H9 (cell line): ENCODE data around the gene MICALL2. TPM values are rescaled to one million over a fixed set of nuclear protein-coding genes. Genes with fewer than 3 reads are reported as not detected.

Experiments
- DNase-seq: peaks from one replicate; pipeline ENCODE4 v3.0.0-alpha.2; 2017
- H2AFZ ChIP-seq: one replicate; pipeline ENCODE4 v1.6.1; 2013; ENCODE audit warnings: mild to moderate bottlenecking, low read length, control low read depth, moderate library complexity
- H2AK5ac ChIP-seq: 2 replicates; pipeline ENCODE4 v1.6.1; 2013; ENCODE audit warnings: low read length, control low read depth, mixed read lengths; ENCODE audit not compliant: insufficient read length
- H2BK120ac ChIP-seq: one replicate; pipeline ENCODE4 v1.6.1; 2013; ENCODE audit warnings: low read depth, mild to moderate bottlenecking, low read length, control low read depth, inconsistent platforms; ENCODE audit not compliant: poor library complexity, severe bottlenecking
- H2BK12ac ChIP-seq: 2 replicates; pipeline ENCODE4 v1.6.1; 2013; ENCODE audit warnings: low read length, control low read depth, mixed read lengths, low read depth; ENCODE audit not compliant: insufficient read length
- H2BK15ac ChIP-seq: 2 replicates; pipeline ENCODE4 v1.6.1; 2013; ENCODE audit warnings: low read depth, low read length, control low read depth
- H2BK20ac ChIP-seq: one replicate; pipeline ENCODE4 v1.6.1; 2013; ENCODE audit warnings: low read depth, mild to moderate bottlenecking, low read length, control low read depth, inconsistent platforms; ENCODE audit not compliant: poor library complexity, severe bottlenecking
- H2BK5ac ChIP-seq: 2 replicates; pipeline ENCODE4 v1.6.1; 2013; ENCODE audit warnings: low read length, control low read depth, mixed read lengths; ENCODE audit not compliant: insufficient read length
- H3K14ac ChIP-seq: 2 replicates; pipeline ENCODE4 v1.6.1; 2013; ENCODE audit warnings: low read length, control low read depth; ENCODE audit not compliant: insufficient read depth
- H3K18ac ChIP-seq: 2 replicates; pipeline ENCODE4 v1.6.1; 2013; ENCODE audit warnings: low read depth, mild to moderate bottlenecking, mixed read lengths, low read length, control low read depth; ENCODE audit not compliant: insufficient read length
- H3K23ac ChIP-seq: 2 replicates; pipeline ENCODE4 v1.6.1; 2013; ENCODE audit warnings: low read length, control low read depth, mixed read lengths, low read depth; ENCODE audit not compliant: insufficient read length
- H3K23me2 ChIP-seq: 2 replicates; pipeline ENCODE4 v1.6.1; 2013; ENCODE audit warnings: low read depth, mild to moderate bottlenecking, mixed read lengths, low read length, control low read depth; ENCODE audit not compliant: insufficient read length, poor library complexity, severe bottlenecking
- H3K27ac ChIP-seq: 2 replicates; pipeline ENCODE4 v1.5.1; 2013; ENCODE audit warnings: low read length, control low read depth, mixed read lengths, low read depth; ENCODE audit not compliant: insufficient read length
- H3K27me3 ChIP-seq: 2 replicates; pipeline ENCODE4 v1.6.1; 2013; ENCODE audit warnings: low read length, control low read depth, inconsistent platforms; ENCODE audit not compliant: insufficient read depth
- H3K4ac ChIP-seq: 2 replicates; pipeline ENCODE4 v1.6.1; 2013; ENCODE audit warnings: low read depth, mild to moderate bottlenecking, control low read depth, inconsistent platforms, low read length, moderate library complexity
- H3K4me1 ChIP-seq: 2 replicates; pipeline ENCODE4 v1.6.1; 2013; ENCODE audit warnings: low read length, control low read depth, inconsistent platforms; ENCODE audit not compliant: insufficient read depth
- H3K4me2 ChIP-seq: 2 replicates; pipeline ENCODE4 v1.6.1; 2013; ENCODE audit warnings: low read length, control low read depth, mixed read lengths; ENCODE audit not compliant: insufficient read length, insufficient read depth
- H3K56ac ChIP-seq: 2 replicates; pipeline ENCODE4 v1.6.1; 2013; ENCODE audit warnings: low read depth, mild to moderate bottlenecking, mixed read lengths, low read length, control low read depth; ENCODE audit not compliant: insufficient read length
- H3K79me1 ChIP-seq: 2 replicates; pipeline ENCODE4 v1.6.1; 2013; ENCODE audit warnings: low read depth, mild to moderate bottlenecking, moderate library complexity, low read length, control low read depth, inconsistent platforms; ENCODE audit not compliant: insufficient read depth, poor library complexity, severe bottlenecking
- H3K79me2 ChIP-seq: 2 replicates; pipeline ENCODE4 v1.6.1; 2013; ENCODE audit warnings: low read length, control low read depth, inconsistent platforms; ENCODE audit not compliant: insufficient read depth
- H3K9ac ChIP-seq: 2 replicates; pipeline ENCODE4 v1.6.1; 2013; ENCODE audit warnings: low read length, control low read depth, mixed read lengths; ENCODE audit not compliant: insufficient read length; ENCODE audit errors: extremely low read depth
- H3K9me3 ChIP-seq: one replicate; pipeline ENCODE4 v1.6.1; 2013; ENCODE audit warnings: low read depth, low read length, inconsistent platforms; ENCODE audit not compliant: control insufficient read depth
- H3T11ph ChIP-seq: one replicate; pipeline ENCODE4 v1.6.1; 2013; ENCODE audit warnings: mild to moderate bottlenecking, low read length, control low read depth, inconsistent platforms
- H4K20me1 ChIP-seq: one replicate; pipeline ENCODE4 v1.6.1; 2013; ENCODE audit not compliant: control insufficient read depth, insufficient read length, insufficient read depth
- H4K5ac ChIP-seq: 2 replicates; pipeline ENCODE4 v1.6.1; 2013; ENCODE audit warnings: low read depth, mild to moderate bottlenecking, mixed read lengths, low read length, control low read depth; ENCODE audit not compliant: insufficient read length
- H4K8ac ChIP-seq: replicated peaks from 2 replicates; pipeline ENCODE4 v1.6.1; 2013; ENCODE audit warnings: low read length, control low read depth, mixed read lengths, low read depth; ENCODE audit not compliant: insufficient read length
- H4K91ac ChIP-seq: 2 replicates; pipeline ENCODE4 v1.6.1; 2013; ENCODE audit warnings: low read depth, mild to moderate bottlenecking, moderate library complexity, mixed read lengths, low read length, control low read depth; ENCODE audit not compliant: insufficient read length
- H3K27ac Mint-ChIP-seq, 3 experiments: 2 replicates in 2 of 3; 3 replicates in 1 of 3; pipeline ENCODE4 v1.8.0; 2020 to 2021; ENCODE audit warnings: mixed read lengths in 3 of 3, mild to moderate bottlenecking in 1 of 3, moderate library complexity in 1 of 3
- H3K27me3 Mint-ChIP-seq: 2 replicates; pipeline ENCODE4 v1.8.0; 2021; ENCODE audit warnings: low read depth, mild to moderate bottlenecking, moderate library complexity, mixed read lengths
- H3K36me3 Mint-ChIP-seq, 3 experiments: 2 replicates in 2 of 3; 3 replicates in 1 of 3; pipeline ENCODE4 v1.8.0; 2020 to 2021; ENCODE audit warnings: low read depth in 3 of 3, mixed read lengths in 3 of 3; ENCODE audit not compliant: insufficient read depth in 1 of 3
- H3K4me1 Mint-ChIP-seq, 2 experiments: 2 replicates each; pipeline ENCODE4 v1.8.0; 2020; ENCODE audit warnings: mixed read lengths in 2 of 2
- H3K4me3 Mint-ChIP-seq, 2 experiments: 2 replicates in 1 of 2; 3 replicates in 1 of 2; pipeline ENCODE4 v1.8.0; 2020 to 2021; ENCODE audit warnings: mild to moderate bottlenecking in 2 of 2, mixed read lengths in 2 of 2, moderate library complexity in 1 of 2
- H3K9me3 Mint-ChIP-seq, 2 experiments: 2 replicates in 1 of 2; 3 replicates in 1 of 2; pipeline ENCODE4 v1.8.0; 2020; ENCODE audit warnings: mild to moderate bottlenecking in 2 of 2, mixed read lengths in 2 of 2, moderate library complexity in 1 of 2
- WGBS: extraction: QIAGEN DNeasy Blood & Tissue Kit; methylation state at CpG from one replicate; pipeline ENCODE4 v1.1.7; 2013; ENCODE audit warnings: missing lambda C conversion rate, low lambda C conversion rate, mixed read lengths; ENCODE audit not compliant: insufficient read length; ENCODE audit errors: extremely low coverage; 5-methylcytosine and 5-hydroxymethylcytosine counted together
- total RNA-seq: library from RNA; stranded (reverse); gene quantifications from 2 replicates; pipeline ENCODE4 v1.2.1, GENCODE V29; 2021
- TF ChIP-seq, protein P1 (sequence below): fragments of 200-600 bp; sonication (generic); conservative IDR thresholded peaks from 3 replicates; pipeline ENCODE4 v1.8.0; 2021; ENCODE audit warnings: antibody characterized with exemption, mild to moderate bottlenecking

MICALL2 gene
- total RNA-seq, 1 experiment from 2014 or later = 7.1 TPM

DNA sequence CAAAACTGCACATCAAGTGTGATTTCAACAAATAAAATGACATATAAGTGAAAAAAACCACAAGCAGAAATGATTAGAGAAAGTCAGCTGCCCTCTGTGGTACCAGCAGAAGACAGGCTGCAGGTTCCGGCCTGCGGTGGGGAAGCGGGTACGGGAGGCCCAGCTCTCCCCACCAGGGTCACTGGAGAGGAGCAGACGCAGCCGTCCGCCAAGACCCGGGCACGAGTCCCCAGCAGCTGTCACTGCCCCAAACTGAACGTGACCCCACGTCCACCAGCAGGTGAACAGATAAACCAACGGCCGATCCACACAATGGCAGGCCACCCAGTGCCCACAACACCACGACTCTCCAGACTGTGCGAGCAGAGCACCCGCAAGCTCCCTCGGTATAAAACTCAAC lies 16.1 kb upstream of the MICALL2 start:
- H2BK120ac ChIP-seq = no peak overlapping the region
- no peak for DNase-seq
- no peak overlapping the region for H2AK5ac ChIP-seq
- no peak overlapping the region for H2BK15ac ChIP-seq
- H4K5ac ChIP-seq = no peak overlapping the region
- H3K79me2 ChIP-seq = no peaks in the 10 kb centered on the region
- no CpG with 5 or more reads among the region's 17 CpGs for WGBS
- peaks cover 0 to 2% of the 10 kb centered on the region in 2 experiments; a peak in 1 of 4 replicates for H3K4me1 Mint-ChIP-seq
- H3K27me3 Mint-ChIP-seq = no peaks in the 10 kb centered on the region
- H3K36me3 Mint-ChIP-seq = peaks cover 2 to 43% (median 35%) of the 10 kb centered on the region in 3 experiments; a peak in 6 of 7 replicates
- H3K56ac ChIP-seq = no peak overlapping the region
- H4K20me1 ChIP-seq = no peaks in the 10 kb centered on the region
- H3K4me3 Mint-ChIP-seq = no peak overlapping the region
- no peaks in the 10 kb centered on the region for H3K79me1 ChIP-seq
- H3K4me1 ChIP-seq = no peaks in the 10 kb centered on the region
- H2BK20ac ChIP-seq = no peak overlapping the region
- no peaks in the 10 kb centered on the region for H3K23me2 ChIP-seq
- no peak overlapping the region for H3K27ac ChIP-seq
- no peak overlapping the region for H3K18ac ChIP-seq
- no peak overlapping the region for H3K27ac Mint-ChIP-seq
- no peak overlapping the region for H3T11ph ChIP-seq
- H2BK12ac ChIP-seq = no peak overlapping the region
- no peak overlapping the region for H3K4ac ChIP-seq
- H2BK5ac ChIP-seq = no peak overlapping the region
- no peaks in the 10 kb centered on the region for H3K9me3 Mint-ChIP-seq
- no peak overlapping the region for H4K91ac ChIP-seq
- H3K4me2 ChIP-seq = no peak overlapping the region
- no peak overlapping the region for H2AFZ ChIP-seq
- H3K9me3 ChIP-seq = no peaks in the 10 kb centered on the region
- TF ChIP-seq, protein P1, sequence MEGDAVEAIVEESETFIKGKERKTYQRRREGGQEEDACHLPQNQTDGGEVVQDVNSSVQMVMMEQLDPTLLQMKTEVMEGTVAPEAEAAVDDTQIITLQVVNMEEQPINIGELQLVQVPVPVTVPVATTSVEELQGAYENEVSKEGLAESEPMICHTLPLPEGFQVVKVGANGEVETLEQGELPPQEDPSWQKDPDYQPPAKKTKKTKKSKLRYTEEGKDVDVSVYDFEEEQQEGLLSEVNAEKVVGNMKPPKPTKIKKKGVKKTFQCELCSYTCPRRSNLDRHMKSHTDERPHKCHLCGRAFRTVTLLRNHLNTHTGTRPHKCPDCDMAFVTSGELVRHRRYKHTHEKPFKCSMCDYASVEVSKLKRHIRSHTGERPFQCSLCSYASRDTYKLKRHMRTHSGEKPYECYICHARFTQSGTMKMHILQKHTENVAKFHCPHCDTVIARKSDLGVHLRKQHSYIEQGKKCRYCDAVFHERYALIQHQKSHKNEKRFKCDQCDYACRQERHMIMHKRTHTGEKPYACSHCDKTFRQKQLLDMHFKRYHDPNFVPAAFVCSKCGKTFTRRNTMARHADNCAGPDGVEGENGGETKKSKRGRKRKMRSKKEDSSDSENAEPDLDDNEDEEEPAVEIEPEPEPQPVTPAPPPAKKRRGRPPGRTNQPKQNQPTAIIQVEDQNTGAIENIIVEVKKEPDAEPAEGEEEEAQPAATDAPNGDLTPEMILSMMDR = no peak
- H3K23ac ChIP-seq = no peak overlapping the region
- H3K14ac ChIP-seq = no peak overlapping the region
- no peak overlapping the region for H3K9ac ChIP-seq
- H3K27me3 ChIP-seq = no peaks in the 10 kb centered on the region
- H4K8ac ChIP-seq = no peak overlapping the region
